ENCODE results near the gene PARD3B.
"Not testable (repeated sequence)": the region's sequence is repeated elsewhere in the genome, so short reads cannot be mapped to it uniquely, and the experiment has no call there.

Gene PARD3B

DNA sequence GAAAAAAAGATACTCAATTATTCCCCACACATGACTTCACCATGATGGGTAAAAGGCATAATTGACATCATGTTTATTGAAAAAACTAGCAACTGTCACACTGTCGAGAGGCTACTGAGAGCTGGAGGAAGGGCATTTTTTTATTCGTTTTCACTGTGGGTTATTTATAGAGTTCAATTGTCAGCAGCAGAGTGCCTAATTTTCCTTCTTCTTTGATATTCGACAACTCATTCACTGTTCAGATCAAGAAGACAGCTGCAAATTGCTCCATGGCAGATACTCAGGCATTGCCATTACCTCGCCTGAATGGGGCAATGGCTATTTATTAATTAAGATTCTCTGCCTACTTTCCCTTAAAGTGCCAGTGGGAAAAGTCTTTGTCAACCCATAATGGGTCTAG is 939.5 kb downstream of the PARD3B start:
- Histone ChIP-seq H3K27ac (ENCODE audit: low read length) (no peak overlapping the region), H3K9me3 (ENCODE audit: insufficient read depth, low read length, severe bottlenecking) (no peaks in the 10 kb centered on the region), H3K9ac (ENCODE audit: low read depth, low read length) (no peak overlapping the region), H3K79me2 (ENCODE audit: insufficient read depth, low read length) (no peaks in the 10 kb centered on the region), H4K20me1 (ENCODE audit: insufficient read depth, low read length) (no peaks in the 10 kb centered on the region), H3K4me3 (ENCODE audit: low read depth in 1 of 2, low read length in 2 of 2) (no peak overlapping the region), H3K4me1 (ENCODE audit: insufficient read depth, low read length) (no peaks in the 10 kb centered on the region), H3K36me3 (ENCODE audit: insufficient read depth, low read length) (no peaks in the 10 kb centered on the region), H2AFZ (ENCODE audit: low read depth, low read length) (no peak overlapping the region), H3K4me2 (ENCODE audit: insufficient read depth, low read length) (no peak overlapping the region), H3K27me3 (ENCODE audit: insufficient read depth, low read length, poor library complexity) (no peaks in the 10 kb centered on the region)
- DNase-seq = no peak
- ATAC-seq (ENCODE audit: insufficient read depth, low read depth) = no peak
- no peak for TF ChIP-seq EZH2 (IDR thresholded peaks at IDR 0.05; ENCODE audit: borderline replicate concordance, low read depth, low read length, severe bottlenecking)
- TF ChIP-seq, protein P1, sequence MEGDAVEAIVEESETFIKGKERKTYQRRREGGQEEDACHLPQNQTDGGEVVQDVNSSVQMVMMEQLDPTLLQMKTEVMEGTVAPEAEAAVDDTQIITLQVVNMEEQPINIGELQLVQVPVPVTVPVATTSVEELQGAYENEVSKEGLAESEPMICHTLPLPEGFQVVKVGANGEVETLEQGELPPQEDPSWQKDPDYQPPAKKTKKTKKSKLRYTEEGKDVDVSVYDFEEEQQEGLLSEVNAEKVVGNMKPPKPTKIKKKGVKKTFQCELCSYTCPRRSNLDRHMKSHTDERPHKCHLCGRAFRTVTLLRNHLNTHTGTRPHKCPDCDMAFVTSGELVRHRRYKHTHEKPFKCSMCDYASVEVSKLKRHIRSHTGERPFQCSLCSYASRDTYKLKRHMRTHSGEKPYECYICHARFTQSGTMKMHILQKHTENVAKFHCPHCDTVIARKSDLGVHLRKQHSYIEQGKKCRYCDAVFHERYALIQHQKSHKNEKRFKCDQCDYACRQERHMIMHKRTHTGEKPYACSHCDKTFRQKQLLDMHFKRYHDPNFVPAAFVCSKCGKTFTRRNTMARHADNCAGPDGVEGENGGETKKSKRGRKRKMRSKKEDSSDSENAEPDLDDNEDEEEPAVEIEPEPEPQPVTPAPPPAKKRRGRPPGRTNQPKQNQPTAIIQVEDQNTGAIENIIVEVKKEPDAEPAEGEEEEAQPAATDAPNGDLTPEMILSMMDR (IDR thresholded peaks at IDR 0.05; ENCODE audit: borderline replicate concordance, extremely low read depth, low read length, poor library complexity, severe bottlenecking) = no peak

DNA sequence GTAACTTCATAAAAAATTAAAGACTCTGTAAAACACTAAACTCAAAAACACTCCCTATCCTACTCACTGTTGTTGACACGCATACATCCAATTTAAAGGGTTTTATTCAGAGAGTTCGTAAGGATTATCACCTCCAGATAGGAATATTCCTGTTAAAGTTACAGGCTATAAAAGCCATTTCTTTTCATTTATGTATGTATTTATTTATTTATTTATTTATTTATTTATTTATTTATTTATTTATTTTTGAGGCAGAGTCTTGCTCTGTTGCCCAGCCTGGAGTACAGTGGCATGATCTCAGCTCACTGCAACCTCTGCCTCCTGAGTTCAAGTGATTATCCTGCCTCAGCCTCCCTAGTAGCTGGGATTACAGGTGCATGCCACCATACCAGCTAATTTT is 948.3 kb downstream of the PARD3B start:
- not testable (repeated sequence) for H3K36me3 ChIP-seq (ENCODE audit: insufficient read depth, low read length); H3K4me3 ChIP-seq (ENCODE audit: low read depth in 1 of 2, low read length in 2 of 2); H2AFZ ChIP-seq (ENCODE audit: low read depth, low read length); H3K27ac ChIP-seq (ENCODE audit: low read length); H3K4me2 ChIP-seq (ENCODE audit: insufficient read depth, low read length); H3K27me3 ChIP-seq (ENCODE audit: insufficient read depth, low read length, poor library complexity); H4K20me1 ChIP-seq (ENCODE audit: insufficient read depth, low read length); DNase-seq; H3K4me1 ChIP-seq (ENCODE audit: insufficient read depth, low read length); ATAC-seq (ENCODE audit: insufficient read depth, low read depth); H3K9me3 ChIP-seq (ENCODE audit: insufficient read depth, low read length, severe bottlenecking); H3K79me2 ChIP-seq (ENCODE audit: insufficient read depth, low read length); H3K9ac ChIP-seq (ENCODE audit: low read depth, low read length)

DNA sequence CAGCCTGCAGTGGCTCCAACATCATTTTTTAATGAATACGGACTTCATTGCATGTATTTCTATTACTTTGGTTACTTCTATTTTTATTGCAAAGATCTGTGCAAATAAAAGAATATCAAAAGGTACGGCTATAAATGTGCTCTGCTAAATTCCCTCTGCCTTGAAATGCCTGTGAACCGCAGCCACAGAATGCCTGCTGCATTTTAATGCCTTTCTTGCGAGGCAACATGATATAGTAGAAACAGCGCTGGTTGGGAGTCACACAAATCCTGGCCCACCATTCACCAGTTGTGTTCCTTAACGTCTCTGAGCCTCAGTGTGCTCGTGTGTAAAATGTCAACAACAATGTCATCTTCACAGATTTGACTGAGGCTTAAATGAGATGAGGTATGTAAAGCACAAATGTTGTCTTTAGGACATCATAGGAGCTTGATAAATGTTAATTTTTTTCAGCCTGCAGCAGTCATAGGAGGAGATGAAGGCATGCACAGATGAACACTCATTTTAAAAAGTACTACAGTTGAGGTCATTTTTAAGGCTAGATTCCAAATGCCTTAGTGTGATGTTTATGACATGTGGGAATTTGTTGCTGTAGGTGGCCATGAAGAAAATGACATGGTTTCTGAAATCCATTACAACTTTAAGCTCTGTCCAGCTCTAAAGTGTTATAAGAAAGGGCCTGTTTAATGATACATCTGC is 949.4 kb downstream of the PARD3B start:
- no peak overlapping the region for H3K4me2 ChIP-seq (ENCODE audit: insufficient read depth, low read length)
- no peak for ATAC-seq (ENCODE audit: insufficient read depth, low read depth)

DNA sequence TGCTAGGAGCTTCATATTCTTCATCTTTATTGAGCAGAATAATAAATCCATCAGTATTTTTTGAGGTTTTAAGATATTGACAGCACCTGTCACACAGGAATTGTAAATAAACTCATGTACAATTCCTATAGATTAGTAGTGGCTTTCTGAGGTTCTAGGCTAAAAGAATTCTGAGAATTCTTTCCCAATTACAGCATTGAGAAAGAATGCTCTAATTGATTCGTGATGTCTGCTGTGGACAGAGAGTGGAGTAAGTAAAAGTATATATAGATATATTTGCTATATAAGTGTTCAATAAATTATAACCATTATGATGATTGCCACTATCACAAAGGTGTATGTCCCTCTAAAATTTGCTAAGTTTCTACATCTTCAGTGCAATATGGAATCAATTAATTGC is 950.5 kb downstream of the PARD3B start:
- H3K9ac ChIP-seq (ENCODE audit: low read depth, low read length) = no peak overlapping the region
- H3K27me3 ChIP-seq (ENCODE audit: insufficient read depth, low read length, poor library complexity) = no peaks in the 10 kb centered on the region
- TF ChIP-seq, protein P1 (IDR thresholded peaks at IDR 0.05; ENCODE audit: borderline replicate concordance, extremely low read depth, low read length, poor library complexity, severe bottlenecking) = no peak
- no peak for TF ChIP-seq EZH2 (IDR thresholded peaks at IDR 0.05; ENCODE audit: borderline replicate concordance, low read depth, low read length, severe bottlenecking)
- no peak overlapping the region for H3K4me3 ChIP-seq (ENCODE audit: low read depth in 1 of 2, low read length in 2 of 2)
- H3K9me3 ChIP-seq (ENCODE audit: insufficient read depth, low read length, severe bottlenecking) = no peaks in the 10 kb centered on the region
- H3K4me2 ChIP-seq (ENCODE audit: insufficient read depth, low read length) = no peak overlapping the region
- H2AFZ ChIP-seq (ENCODE audit: low read depth, low read length) = no peak overlapping the region
- no peak overlapping the region for H3K27ac ChIP-seq (ENCODE audit: low read length)
- H3K4me1 ChIP-seq (ENCODE audit: insufficient read depth, low read length) = no peaks in the 10 kb centered on the region
- no peak for ATAC-seq (ENCODE audit: insufficient read depth, low read depth)
- H4K20me1 ChIP-seq (ENCODE audit: insufficient read depth, low read length) = no peaks in the 10 kb centered on the region
- H3K36me3 ChIP-seq (ENCODE audit: insufficient read depth, low read length) = no peaks in the 10 kb centered on the region
- no peak for DNase-seq
- no peaks in the 10 kb centered on the region for H3K79me2 ChIP-seq (ENCODE audit: insufficient read depth, low read length)

More for the DNA sequence above, 949.4 kb downstream of the PARD3B start:
- H3K36me3 ChIP-seq (ENCODE audit: insufficient read depth, low read length) = no peaks in the 10 kb centered on the region
- no peaks in the 10 kb centered on the region for H3K9me3 ChIP-seq (ENCODE audit: insufficient read depth, low read length, severe bottlenecking)
- no peaks in the 10 kb centered on the region for H4K20me1 ChIP-seq (ENCODE audit: insufficient read depth, low read length)
- no peaks in the 10 kb centered on the region for H3K79me2 ChIP-seq (ENCODE audit: insufficient read depth, low read length)
- H2AFZ ChIP-seq (ENCODE audit: low read depth, low read length) = no peak overlapping the region
- H3K27me3 ChIP-seq (ENCODE audit: insufficient read depth, low read length, poor library complexity) = no peaks in the 10 kb centered on the region
- TF ChIP-seq, protein P1 (IDR thresholded peaks at IDR 0.05; ENCODE audit: borderline replicate concordance, extremely low read depth, low read length, poor library complexity, severe bottlenecking) = no peak
- no peak for TF ChIP-seq EZH2 (IDR thresholded peaks at IDR 0.05; ENCODE audit: borderline replicate concordance, low read depth, low read length, severe bottlenecking)
- no peak overlapping the region for H3K27ac ChIP-seq (ENCODE audit: low read length)
- H3K4me3 ChIP-seq (ENCODE audit: low read depth in 1 of 2, low read length in 2 of 2) = no peak overlapping the region
- H3K4me1 ChIP-seq (ENCODE audit: insufficient read depth, low read length) = no peaks in the 10 kb centered on the region
- no peak for DNase-seq
- H3K9ac ChIP-seq (ENCODE audit: low read depth, low read length) = no peak overlapping the region

Data from DND-41 (cell line).